Uterus (tissue), 2 donors: ENCODE results near the gene IQGAP2.

ENCODE experiments used
- POLR2A ChIP-seq, 2 donors: fragments of 450-650 bp; IDR thresholded peaks; one replicate each; pipeline ENCODE4 v1.6.1; 2016; ENCODE audit warnings: antibody characterized with exemption in 2 of 2, mild to moderate bottlenecking in 1 of 2, moderate library complexity in 1 of 2
- TF ChIP-seq, protein P1 (sequence below), 4 experiments: fragments of 200-600 bp in 2 of 4; fragments of 450-650 bp in 2 of 4; sonication (generic) in 2 of 4; IDR thresholded peaks; one replicate each; pipeline ENCODE4 v1.5.1; 2016 to 2019; ENCODE audit warnings: antibody characterized with exemption in 4 of 4, mild to moderate bottlenecking in 2 of 4, moderate library complexity in 1 of 4

DNA sequence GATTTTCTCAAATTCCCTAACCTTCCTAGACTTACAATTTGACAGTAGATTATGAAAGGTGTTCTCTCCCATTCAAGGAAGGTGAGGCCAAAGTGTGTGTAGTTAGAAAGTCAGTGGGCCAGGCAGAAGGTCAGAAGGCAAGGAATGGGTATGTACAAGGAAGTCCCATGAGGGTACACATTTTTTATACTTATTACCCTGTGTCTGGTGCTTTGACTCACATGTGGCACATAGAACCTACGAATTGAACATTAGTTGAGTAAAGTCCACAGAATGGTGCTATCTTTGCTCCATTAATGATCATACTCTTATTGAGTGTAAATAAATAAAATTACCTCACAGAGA is 55.4 kb downstream of the IQGAP2 start:
- TF ChIP-seq, protein P1, sequence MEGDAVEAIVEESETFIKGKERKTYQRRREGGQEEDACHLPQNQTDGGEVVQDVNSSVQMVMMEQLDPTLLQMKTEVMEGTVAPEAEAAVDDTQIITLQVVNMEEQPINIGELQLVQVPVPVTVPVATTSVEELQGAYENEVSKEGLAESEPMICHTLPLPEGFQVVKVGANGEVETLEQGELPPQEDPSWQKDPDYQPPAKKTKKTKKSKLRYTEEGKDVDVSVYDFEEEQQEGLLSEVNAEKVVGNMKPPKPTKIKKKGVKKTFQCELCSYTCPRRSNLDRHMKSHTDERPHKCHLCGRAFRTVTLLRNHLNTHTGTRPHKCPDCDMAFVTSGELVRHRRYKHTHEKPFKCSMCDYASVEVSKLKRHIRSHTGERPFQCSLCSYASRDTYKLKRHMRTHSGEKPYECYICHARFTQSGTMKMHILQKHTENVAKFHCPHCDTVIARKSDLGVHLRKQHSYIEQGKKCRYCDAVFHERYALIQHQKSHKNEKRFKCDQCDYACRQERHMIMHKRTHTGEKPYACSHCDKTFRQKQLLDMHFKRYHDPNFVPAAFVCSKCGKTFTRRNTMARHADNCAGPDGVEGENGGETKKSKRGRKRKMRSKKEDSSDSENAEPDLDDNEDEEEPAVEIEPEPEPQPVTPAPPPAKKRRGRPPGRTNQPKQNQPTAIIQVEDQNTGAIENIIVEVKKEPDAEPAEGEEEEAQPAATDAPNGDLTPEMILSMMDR (IDR thresholded peaks at IDR 0.05): no peak
- TF ChIP-seq POLR2A (IDR thresholded peaks at IDR 0.05): no peak
